NOMO-1 treated with dmso at 0.1 percent for 144 hours (cell line): Measurements from ENCODE around the gene FOXL2NB.

ENCODE experiments used
- DNase-seq: peaks from one replicate; lab custom pipeline; 2025; ENCODE audit not compliant: unreplicated experiment; lab: John Stamatoyannopoulos, UW

FOXL2NB gene

GRCh38 chr3:138928727-138929372 is 18.2 kb upstream of the FOXL2NB start:
- DNase-seq: no peak

- DNase-seq: no peak
These were observed 13.8 kb upstream of the FOXL2NB start for GRCh38 chr3:138933068-138933668.

- DNase-seq: no peak
These were observed 12.9 kb upstream of the FOXL2NB start for GRCh38 chr3:138933981-138934691.

GRCh38 chr3:138935505-138935862 is 11.5 kb upstream of the FOXL2NB start:
- no peak for DNase-seq

GRCh38 chr3:138935863-138936740 is 10.9 kb upstream of the FOXL2NB start:
- DNase-seq: peak; percentile 46

- DNase-seq: no peak
These were observed 10.0 kb upstream of the FOXL2NB start for GRCh38 chr3:138936741-138937689.

GRCh38 chr3:138937690-138938055 is 9.3 kb upstream of the FOXL2NB start:
- no peak for DNase-seq

- no peak for DNase-seq
These were observed 8.8 kb upstream of the FOXL2NB start for GRCh38 chr3:138938056-138938876.

- DNase-seq: no peak
These were observed 8.0 kb upstream of the FOXL2NB start for GRCh38 chr3:138938877-138939560.

GRCh38 chr3:138939561-138940241 is 7.3 kb upstream of the FOXL2NB start:
- no peak for DNase-seq

- DNase-seq: no peak
These were observed 6.6 kb upstream of the FOXL2NB start for GRCh38 chr3:138940446-138940845.

GRCh38 chr3:138941259-138941885 is 5.6 kb upstream of the FOXL2NB start:
- no peak for DNase-seq

GRCh38 chr3:138942271-138942670 is 4.7 kb upstream of the FOXL2NB start:
- DNase-seq: no peak

- DNase-seq: no peak
These were observed 4.0 kb upstream of the FOXL2NB start for GRCh38 chr3:138942861-138943623.

- no peak for DNase-seq
These were observed 3.0 kb upstream of the FOXL2NB start for GRCh38 chr3:138943724-138944653.

GRCh38 chr3:138944654-138944928 is 2.4 kb upstream of the FOXL2NB start:
- DNase-seq: no peak
